HCT116 (cell line): Measurements from ENCODE around the gene SRP68. TPM values are rescaled to one million over a fixed set of nuclear protein-coding genes. Genes with fewer than 3 reads are reported as not detected.

ENCODE experiments used
- ATAC-seq: fragments of 200-7000 bp; cut with Tn5 transposase; 2 replicates; pipeline ENCODE4 v1.9.1; 2020; ENCODE audit warnings: mild to moderate bottlenecking, moderate library complexity
- BruUV-seq: library from RNA; stranded (reverse); fragments of 400-500 nt; replicated peaks from 2 replicates; lab custom pipeline; 2021; lab: Mats Ljungman, UMichigan
- CTCF ChIA-PET: fragments of 300-600 bp; sonication (Branson Sonifier 250); formaldehyde crosslinking; loops from one replicate; lab custom pipeline; 2021; ENCODE audit warnings: antibody characterized with exemption; lab: Charles Lee
- POLR2A ChIA-PET: fragments of 300-600, 350-600 bp; sonication (Branson Sonifier 250); formaldehyde crosslinking; loops from one replicate; lab custom pipeline; 2021; ENCODE audit warnings: antibody characterized with exemption; lab: Charles Lee
- RAD21 ChIA-PET, 2 experiments: fragments of 300-600 bp; sonication (Branson Sonifier 250); formaldehyde crosslinking; loops; one replicate each; lab custom pipeline; 2023; ENCODE audit warnings: low total read pairs in 2 of 2; ENCODE audit not compliant: uncharacterized antibody in 2 of 2, unreplicated experiment in 2 of 2, low non-redundant PET in 1 of 2; lab: Charles Lee
- DNase-seq: peaks from one replicate; pipeline ENCODE4 v3.0.0-alpha.2; 2010; ENCODE audit warnings: low read depth, low spot score
- H2AFZ ChIP-seq: fragments of 200-600 bp; shearing (Covaris generic), sonication (generic); 2 replicates; pipeline ENCODE4 v1.6.1; 2017; ENCODE audit warnings: low read depth, mixed run types, mixed read lengths, antibody characterized with exemption, low read length; ENCODE audit not compliant: poor library complexity, severe bottlenecking
- H3K27ac ChIP-seq: 2 replicates; pipeline ENCODE4 v1.5.1; 2012; ENCODE audit warnings: low read depth, low read length
- H3K27me3 ChIP-seq: fragments of 200-600 bp; sonication (generic); 2 replicates; pipeline ENCODE4 v1.6.1; 2016; ENCODE audit warnings: mixed run types, low read length, mixed read lengths; ENCODE audit not compliant: insufficient read depth
- H3K36me3 ChIP-seq, 2 experiments: fragments of 200-500 bp in 1 of 2; fragments of 200-600 bp in 1 of 2; sonication (Bioruptor generic) in 1 of 2; sonication (generic) in 1 of 2; 2 replicates each; pipeline versions ENCODE4 v1.5.1 to v1.6.1; 2014 to 2016; ENCODE audit warnings: low read length in 2 of 2, inconsistent platforms in 1 of 2, mixed read lengths in 1 of 2, mixed run types in 1 of 2; ENCODE audit not compliant: insufficient read depth in 2 of 2, control insufficient read depth in 1 of 2
- H3K4me1 ChIP-seq, 2 experiments: fragments of 200-600 bp in 1 of 2; sonication (generic) in 1 of 2; 2 replicates each; pipeline versions ENCODE4 v1.5.1 to v1.6.1; 2012 to 2017; ENCODE audit warnings: low read length in 2 of 2, inconsistent platforms in 1 of 2, mild to moderate bottlenecking in 1 of 2, mixed read lengths in 1 of 2, mixed run types in 1 of 2, moderate library complexity in 1 of 2; ENCODE audit not compliant: insufficient read depth in 2 of 2, control insufficient read depth in 1 of 2
- H3K4me2 ChIP-seq: fragments of 200-600 bp; sonication (generic); 2 replicates; pipeline ENCODE4 v1.6.1; 2017; ENCODE audit warnings: mixed run types, low read length, mixed read lengths
- H3K4me3 ChIP-seq, 2 experiments: fragments of 200-600 bp in 1 of 2; sonication (generic) in 1 of 2; replicated peaks in 1 of 2; 2 replicates each; pipeline ENCODE4 v1.5.1; 2011 to 2016; ENCODE audit warnings: low read length in 2 of 2, control low read depth in 1 of 2, low read depth in 1 of 2, mild to moderate bottlenecking in 1 of 2, mixed read lengths in 1 of 2, mixed run types in 1 of 2
- H3K79me2 ChIP-seq: fragments of 200-600 bp; sonication (generic); 2 replicates; pipeline ENCODE4 v1.6.1; 2017; ENCODE audit warnings: mild to moderate bottlenecking, mixed run types, low read length, moderate library complexity, mixed read lengths; ENCODE audit not compliant: insufficient read depth
- H3K9ac ChIP-seq: fragments of 200-600 bp; sonication (generic); 2 replicates; pipeline ENCODE4 v1.6.1; 2016; ENCODE audit warnings: low read length, mixed read lengths
- H3K9me2 ChIP-seq: fragments of 200-600 bp; sonication (generic), shearing (Covaris generic); 2 replicates; pipeline ENCODE4 v1.6.1; 2017; ENCODE audit warnings: mixed run types, mild to moderate bottlenecking, moderate library complexity; ENCODE audit not compliant: insufficient read depth
- H3K9me3 ChIP-seq, 2 experiments: fragments of 200-500 bp in 1 of 2; fragments of 200-600 bp in 1 of 2; sonication (Bioruptor generic) in 1 of 2; sonication (generic) in 1 of 2; 2 replicates each; pipeline ENCODE4 v1.6.1; 2014 to 2017; ENCODE audit warnings: low read length in 2 of 2, mixed read lengths in 2 of 2, inconsistent platforms in 1 of 2, low read depth in 1 of 2, mild to moderate bottlenecking in 1 of 2, mixed run types in 1 of 2, moderate library complexity in 1 of 2; ENCODE audit not compliant: control insufficient read depth in 1 of 2, insufficient read depth in 1 of 2
- H4K20me1 ChIP-seq: fragments of 200-600 bp; sonication (generic), shearing (Covaris generic); 2 replicates; pipeline ENCODE4 v1.6.1; 2017; ENCODE audit warnings: mixed run types, mild to moderate bottlenecking, moderate library complexity; ENCODE audit not compliant: insufficient read depth
- CBX3 ChIP-seq: IDR thresholded peaks from 2 replicates; pipeline ENCODE4 v1.6.1; 2012; ENCODE audit warnings: low read depth
- CTCF ChIP-seq, 3 experiments: fragments of 200-600 bp in 1 of 3; sonication (generic) in 1 of 3; IDR thresholded peaks in 2 of 3; conservative IDR thresholded peaks in 1 of 3; 2 replicates each; pipeline ENCODE4 v1.5.1; 2012 to 2017; ENCODE audit warnings: low read depth in 2 of 3, low read length in 2 of 3, antibody characterized with exemption in 1 of 3, borderline replicate concordance in 1 of 3, control low read depth in 1 of 3, mild to moderate bottlenecking in 1 of 3, mixed read lengths in 1 of 3, mixed run types in 1 of 3, moderate library complexity in 1 of 3; ENCODE audit not compliant: insufficient read depth in 1 of 3
- EGR1 ChIP-seq: IDR thresholded peaks from 2 replicates; pipeline ENCODE4 v1.6.1; 2012; ENCODE audit warnings: low read depth
- ELF1 ChIP-seq: IDR thresholded peaks from 2 replicates; pipeline ENCODE4 v1.6.1; 2012; ENCODE audit warnings: low read depth, borderline replicate concordance
- EZH2 ChIP-seq: fragments of 200-600 bp; sonication (generic); IDR thresholded peaks from 2 replicates; pipeline ENCODE4 v1.6.1; 2017; ENCODE audit warnings: antibody characterized with exemption, mixed run types
- EZH2phosphoT487 ChIP-seq: fragments of 200-600 bp; IDR thresholded peaks from 2 replicates; pipeline ENCODE4 v1.6.1; 2018; ENCODE audit warnings: antibody characterized with exemption, borderline replicate concordance
- FOSL1 ChIP-seq: IDR thresholded peaks from 2 replicates; pipeline ENCODE4 v1.6.1; 2012; ENCODE audit warnings: low read depth
- JUND ChIP-seq: IDR thresholded peaks from 2 replicates; pipeline ENCODE4 v1.6.1; 2012
- MAX ChIP-seq: IDR thresholded peaks from 2 replicates; pipeline ENCODE4 v1.6.1; 2012
- POLR2AphosphoS5 ChIP-seq: IDR thresholded peaks from 2 replicates; pipeline ENCODE4 v1.6.1; 2011; ENCODE audit warnings: mild to moderate bottlenecking, low read depth, low read length, moderate library complexity
- RAD21 ChIP-seq: IDR thresholded peaks from 2 replicates; pipeline ENCODE4 v1.6.1; 2012; ENCODE audit warnings: low read depth, mild to moderate bottlenecking
- REST ChIP-seq: IDR thresholded peaks from 2 replicates; pipeline ENCODE4 v1.6.1; 2012; ENCODE audit warnings: low read depth
- SIN3A ChIP-seq: IDR thresholded peaks from 2 replicates; pipeline ENCODE4 v1.6.1; 2012; ENCODE audit warnings: low read depth
- SRF ChIP-seq: IDR thresholded peaks from 2 replicates; pipeline ENCODE4 v1.6.1; 2012; ENCODE audit warnings: low read depth
- YY1 ChIP-seq: IDR thresholded peaks from 2 replicates; pipeline ENCODE4 v1.6.1; 2011; ENCODE audit warnings: low read length, low read depth, moderate library complexity, mild to moderate bottlenecking; ENCODE audit not compliant: insufficient replicate concordance; ENCODE audit errors: extremely low read depth
- ZBTB33 ChIP-seq: IDR thresholded peaks from 2 replicates; pipeline ENCODE4 v1.6.1; 2011; ENCODE audit warnings: mild to moderate bottlenecking, low read length, moderate library complexity; ENCODE audit not compliant: insufficient replicate concordance; ENCODE audit errors: extremely low read depth
- ZFX ChIP-seq: fragments of 450-650 bp; IDR thresholded peaks from 2 replicates; pipeline ENCODE4 v1.6.1; 2017
- intact Hi-C: fragments of 100-400 bp; cut with micrococcal nuclease; formaldehyde crosslinking; loops from 2 replicates; pipeline ENCODE4 v1.10.0; 2022
- total RNA-seq: library from RNA; stranded (reverse); gene quantifications from one replicate; pipeline ENCODE4 v1.2.1, GENCODE V29; 2021; ENCODE audit not compliant: unreplicated experiment

SRP68 gene
- total RNA-seq, 1 experiment from 2014 or later = 152 TPM

GRCh38 chr17:76033139-76033538 is 39.2 kb downstream of the SRP68 start:
- intact Hi-C loops = no loop called here
- ChIA-PET RAD21 (no interaction called here), CTCF (interaction anchor here (0.8 kb wide), 1 partner anchor 247 kb away, joined by 3 read pairs; no protein-coding TSS in a partner anchor), POLR2A (interaction anchor here (0.9 kb wide), 1 partner anchor 26 kb away, joined by 6 read pairs; no protein-coding TSS in a partner anchor)
- Histone ChIP-seq H3K9ac (no peak overlapping the region), H3K4me3 (no peak overlapping the region), H3K79me2 (no peaks in the 10 kb centered on the region), H3K9me3 (no peaks in the 10 kb centered on the region), H3K27me3 (no peaks in the 10 kb centered on the region), H3K4me2 (no peak overlapping the region), H3K4me1 (peaks cover 37 to 38% of the 10 kb centered on the region in 2 experiments), H3K27ac (no peak overlapping the region), H4K20me1 (no peaks in the 10 kb centered on the region), H2AFZ (no peak overlapping the region), H3K36me3 (peaks cover 0 to under 1% of the 10 kb centered on the region in 2 experiments; a peak in 2 of 4 replicates), H3K9me2 (no peaks in the 10 kb centered on the region)
- DNase-seq (no peak), ATAC-seq (no peak)
- no TSS peak for BruUV-seq
- TF ChIP-seq FOSL1 = no peak
- TF ChIP-seq EGR1 = no peak
- no peak for TF ChIP-seq CTCF (IDR thresholded peaks at IDR 0.05 in 2 of 3, conservative IDR thresholded peaks at IDR 0.05 in 1 of 3; ENCODE audit: borderline replicate concordance in 1 of 3, insufficient read depth in 1 of 3, low read depth in 2 of 3, low read length in 2 of 3)
- TF ChIP-seq CBX3 = no peak
- no peak for TF ChIP-seq MAX
- no peak for TF ChIP-seq SRF
- no peak for TF ChIP-seq JUND
- no peak for TF ChIP-seq RAD21
- no peak for TF ChIP-seq EZH2
- no peak for TF ChIP-seq EZH2phosphoT487
- no peak for TF ChIP-seq ELF1
- TF ChIP-seq YY1 = no peak
- no peak for TF ChIP-seq POLR2AphosphoS5
- no peak for TF ChIP-seq SIN3A
- TF ChIP-seq ZFX = no peak
- no peak for TF ChIP-seq ZBTB33
- TF ChIP-seq REST = no peak
